HCT116 (cell line): ENCODE data around the gene MAP1LC3C. TPM values are rescaled to one million over a fixed set of nuclear protein-coding genes. Genes with fewer than 3 reads are reported as not detected.

Experiments used
- ATAC-seq: fragments of 200-7000 bp; cut with Tn5 transposase; 2 replicates; pipeline ENCODE4 v1.9.1; 2020; ENCODE audit warnings: mild to moderate bottlenecking, moderate library complexity
- BruUV-seq: library from RNA; stranded (reverse); fragments of 400-500 nt; replicated peaks from 2 replicates; lab custom pipeline; 2021; lab: Mats Ljungman, UMichigan
- CTCF ChIA-PET: fragments of 300-600 bp; sonication (Branson Sonifier 250); formaldehyde crosslinking; loops from one replicate; lab custom pipeline; 2021; ENCODE audit warnings: antibody characterized with exemption; lab: Charles Lee
- POLR2A ChIA-PET: fragments of 300-600, 350-600 bp; sonication (Branson Sonifier 250); formaldehyde crosslinking; loops from one replicate; lab custom pipeline; 2021; ENCODE audit warnings: antibody characterized with exemption; lab: Charles Lee
- RAD21 ChIA-PET, 2 experiments: fragments of 300-600 bp; sonication (Branson Sonifier 250); formaldehyde crosslinking; loops; one replicate each; lab custom pipeline; 2023; ENCODE audit warnings: low total read pairs in 2 of 2; ENCODE audit not compliant: uncharacterized antibody in 2 of 2, unreplicated experiment in 2 of 2, low non-redundant PET in 1 of 2; lab: Charles Lee
- DNase-seq: peaks from one replicate; pipeline ENCODE4 v3.0.0-alpha.2; 2010; ENCODE audit warnings: low read depth, low spot score
- H2AFZ ChIP-seq: fragments of 200-600 bp; shearing (Covaris generic), sonication (generic); 2 replicates; pipeline ENCODE4 v1.6.1; 2017; ENCODE audit warnings: low read depth, mixed run types, mixed read lengths, antibody characterized with exemption, low read length; ENCODE audit not compliant: poor library complexity, severe bottlenecking
- H3K27ac ChIP-seq: 2 replicates; pipeline ENCODE4 v1.5.1; 2012; ENCODE audit warnings: low read depth, low read length
- H3K27me3 ChIP-seq: fragments of 200-600 bp; sonication (generic); 2 replicates; pipeline ENCODE4 v1.6.1; 2016; ENCODE audit warnings: mixed run types, low read length, mixed read lengths; ENCODE audit not compliant: insufficient read depth
- H3K36me3 ChIP-seq, 2 experiments: fragments of 200-500 bp in 1 of 2; fragments of 200-600 bp in 1 of 2; sonication (Bioruptor generic) in 1 of 2; sonication (generic) in 1 of 2; 2 replicates each; pipeline versions ENCODE4 v1.5.1 to v1.6.1; 2014 to 2016; ENCODE audit warnings: low read length in 2 of 2, inconsistent platforms in 1 of 2, mixed read lengths in 1 of 2, mixed run types in 1 of 2; ENCODE audit not compliant: insufficient read depth in 2 of 2, control insufficient read depth in 1 of 2
- H3K4me1 ChIP-seq, 2 experiments: fragments of 200-600 bp in 1 of 2; sonication (generic) in 1 of 2; 2 replicates each; pipeline versions ENCODE4 v1.5.1 to v1.6.1; 2012 to 2017; ENCODE audit warnings: low read length in 2 of 2, inconsistent platforms in 1 of 2, mild to moderate bottlenecking in 1 of 2, mixed read lengths in 1 of 2, mixed run types in 1 of 2, moderate library complexity in 1 of 2; ENCODE audit not compliant: insufficient read depth in 2 of 2, control insufficient read depth in 1 of 2
- H3K4me2 ChIP-seq: fragments of 200-600 bp; sonication (generic); 2 replicates; pipeline ENCODE4 v1.6.1; 2017; ENCODE audit warnings: mixed run types, low read length, mixed read lengths
- H3K4me3 ChIP-seq, 2 experiments: fragments of 200-600 bp in 1 of 2; sonication (generic) in 1 of 2; replicated peaks in 1 of 2; 2 replicates each; pipeline ENCODE4 v1.5.1; 2011 to 2016; ENCODE audit warnings: low read length in 2 of 2, control low read depth in 1 of 2, low read depth in 1 of 2, mild to moderate bottlenecking in 1 of 2, mixed read lengths in 1 of 2, mixed run types in 1 of 2
- H3K79me2 ChIP-seq: fragments of 200-600 bp; sonication (generic); 2 replicates; pipeline ENCODE4 v1.6.1; 2017; ENCODE audit warnings: mild to moderate bottlenecking, mixed run types, low read length, moderate library complexity, mixed read lengths; ENCODE audit not compliant: insufficient read depth
- H3K9ac ChIP-seq: fragments of 200-600 bp; sonication (generic); 2 replicates; pipeline ENCODE4 v1.6.1; 2016; ENCODE audit warnings: low read length, mixed read lengths
- H3K9me2 ChIP-seq: fragments of 200-600 bp; sonication (generic), shearing (Covaris generic); 2 replicates; pipeline ENCODE4 v1.6.1; 2017; ENCODE audit warnings: mixed run types, mild to moderate bottlenecking, moderate library complexity; ENCODE audit not compliant: insufficient read depth
- H3K9me3 ChIP-seq, 2 experiments: fragments of 200-500 bp in 1 of 2; fragments of 200-600 bp in 1 of 2; sonication (Bioruptor generic) in 1 of 2; sonication (generic) in 1 of 2; 2 replicates each; pipeline ENCODE4 v1.6.1; 2014 to 2017; ENCODE audit warnings: low read length in 2 of 2, mixed read lengths in 2 of 2, inconsistent platforms in 1 of 2, low read depth in 1 of 2, mild to moderate bottlenecking in 1 of 2, mixed run types in 1 of 2, moderate library complexity in 1 of 2; ENCODE audit not compliant: control insufficient read depth in 1 of 2, insufficient read depth in 1 of 2
- H4K20me1 ChIP-seq: fragments of 200-600 bp; sonication (generic), shearing (Covaris generic); 2 replicates; pipeline ENCODE4 v1.6.1; 2017; ENCODE audit warnings: mixed run types, mild to moderate bottlenecking, moderate library complexity; ENCODE audit not compliant: insufficient read depth
- CBX3 ChIP-seq: IDR thresholded peaks from 2 replicates; pipeline ENCODE4 v1.6.1; 2012; ENCODE audit warnings: low read depth
- CEBPB ChIP-seq: IDR thresholded peaks from 2 replicates; pipeline ENCODE4 v1.6.1; 2012; ENCODE audit warnings: low read depth
- EGR1 ChIP-seq: IDR thresholded peaks from 2 replicates; pipeline ENCODE4 v1.6.1; 2012; ENCODE audit warnings: low read depth
- ELF1 ChIP-seq: IDR thresholded peaks from 2 replicates; pipeline ENCODE4 v1.6.1; 2012; ENCODE audit warnings: low read depth, borderline replicate concordance
- EZH2 ChIP-seq: fragments of 200-600 bp; sonication (generic); IDR thresholded peaks from 2 replicates; pipeline ENCODE4 v1.6.1; 2017; ENCODE audit warnings: antibody characterized with exemption, mixed run types
- EZH2phosphoT487 ChIP-seq: fragments of 200-600 bp; IDR thresholded peaks from 2 replicates; pipeline ENCODE4 v1.6.1; 2018; ENCODE audit warnings: antibody characterized with exemption, borderline replicate concordance
- FOSL1 ChIP-seq: IDR thresholded peaks from 2 replicates; pipeline ENCODE4 v1.6.1; 2012; ENCODE audit warnings: low read depth
- POLR2A ChIP-seq: IDR thresholded peaks from 2 replicates; pipeline ENCODE4 v1.7.0; 2011; ENCODE audit warnings: borderline replicate concordance; ENCODE audit not compliant: insufficient read depth, insufficient read length; ENCODE audit errors: extremely low read depth
- RAD21 ChIP-seq: IDR thresholded peaks from 2 replicates; pipeline ENCODE4 v1.6.1; 2012; ENCODE audit warnings: low read depth, mild to moderate bottlenecking
- SIN3A ChIP-seq: IDR thresholded peaks from 2 replicates; pipeline ENCODE4 v1.6.1; 2012; ENCODE audit warnings: low read depth
- SP1 ChIP-seq: IDR thresholded peaks from 2 replicates; pipeline ENCODE4 v1.6.1; 2012; ENCODE audit warnings: low read depth
- SRF ChIP-seq: IDR thresholded peaks from 2 replicates; pipeline ENCODE4 v1.6.1; 2012; ENCODE audit warnings: low read depth
- TCF7L2 ChIP-seq: IDR thresholded peaks from 2 replicates; pipeline ENCODE4 v1.7.0; 2011; ENCODE audit warnings: borderline replicate concordance, inconsistent platforms; ENCODE audit not compliant: insufficient read depth, insufficient read length; ENCODE audit errors: extremely low read depth
- YY1 ChIP-seq: IDR thresholded peaks from 2 replicates; pipeline ENCODE4 v1.6.1; 2011; ENCODE audit warnings: low read length, low read depth, moderate library complexity, mild to moderate bottlenecking; ENCODE audit not compliant: insufficient replicate concordance; ENCODE audit errors: extremely low read depth
- ZFX ChIP-seq: fragments of 450-650 bp; IDR thresholded peaks from 2 replicates; pipeline ENCODE4 v1.6.1; 2017
- ZNF274 ChIP-seq: fragments of 200-500 bp; sonication (Bioruptor generic); IDR thresholded peaks from 2 replicates; pipeline ENCODE4 v1.6.1; 2014; ENCODE audit warnings: mild to moderate bottlenecking, low read depth, low read length, inconsistent platforms
- intact Hi-C: fragments of 100-400 bp; cut with micrococcal nuclease; formaldehyde crosslinking; loops from 2 replicates; pipeline ENCODE4 v1.10.0; 2022
- total RNA-seq: library from RNA; stranded (reverse); gene quantifications from one replicate; pipeline ENCODE4 v1.2.1, GENCODE V29; 2021; ENCODE audit not compliant: unreplicated experiment
- TF ChIP-seq, protein P1 (sequence below), 3 experiments: fragments of 200-600 bp in 1 of 3; sonication (generic) in 1 of 3; IDR thresholded peaks in 2 of 3; conservative IDR thresholded peaks in 1 of 3; 2 replicates each; pipeline ENCODE4 v1.5.1; 2012 to 2017; ENCODE audit warnings: low read depth in 2 of 3, low read length in 2 of 3, antibody characterized with exemption in 1 of 3, borderline replicate concordance in 1 of 3, control low read depth in 1 of 3, mild to moderate bottlenecking in 1 of 3, mixed read lengths in 1 of 3, mixed run types in 1 of 3, moderate library complexity in 1 of 3; ENCODE audit not compliant: insufficient read depth in 1 of 3
- TF ChIP-seq, protein P2 (sequence below): IDR thresholded peaks from 2 replicates; pipeline ENCODE4 v1.6.1; 2011; ENCODE audit warnings: mild to moderate bottlenecking, low read length, moderate library complexity; ENCODE audit not compliant: insufficient replicate concordance; ENCODE audit errors: extremely low read depth
- TF ChIP-seq, protein P3 (sequence below): IDR thresholded peaks from 2 replicates; pipeline ENCODE4 v1.6.1; 2012

Gene MAP1LC3C
- total RNA-seq, 1 experiment from 2014 or later: not detected

DNA sequence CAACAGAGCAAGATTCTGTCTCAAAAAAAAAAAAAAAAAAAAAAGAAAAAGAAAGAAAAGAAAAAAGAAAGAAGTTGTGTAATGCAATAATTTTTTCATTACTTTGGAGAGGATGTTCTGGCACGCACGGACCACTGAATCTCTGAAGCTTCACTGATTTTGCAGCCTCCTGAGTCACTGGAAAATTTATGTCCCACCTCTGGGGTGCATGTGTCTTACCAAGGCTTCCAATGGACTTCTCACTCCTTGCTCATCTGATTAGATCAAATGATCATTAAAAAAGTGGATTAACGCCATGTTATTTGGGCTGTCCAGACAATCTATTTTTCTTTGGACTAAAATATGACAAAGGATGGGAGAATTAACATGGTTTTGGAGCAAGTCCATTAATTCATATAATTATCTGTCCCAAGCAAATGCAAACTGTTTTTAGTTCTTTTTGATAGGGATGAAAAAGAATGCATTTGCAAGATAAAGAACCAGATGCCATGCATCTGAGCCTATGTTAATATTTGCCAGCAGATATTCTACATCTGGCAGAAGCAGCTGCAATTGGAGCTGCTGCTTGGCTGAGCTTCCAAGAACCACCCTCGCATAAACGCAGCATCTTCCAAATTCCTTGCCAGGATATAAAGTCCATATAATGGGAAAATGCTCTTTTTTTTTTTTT is 10.1 kb upstream of the MAP1LC3C start:
- Histone ChIP-seq H2AFZ (no peak overlapping the region), H3K9ac (no peak overlapping the region), H3K36me3 (no peaks in the 10 kb centered on the region), H3K9me2 (no peaks in the 10 kb centered on the region), H3K27ac (no peak overlapping the region), H3K4me2 (no peak overlapping the region), H3K79me2 (no peaks in the 10 kb centered on the region), H3K4me1 (peaks cover 6 to 13% of the 10 kb centered on the region in 2 experiments)
- POLR2A ChIA-PET: no interaction called here
- ATAC-seq (no peak), DNase-seq (no peak)
- BruUV-seq: no TSS peak
- TF ChIP-seq EZH2 (no peak), CBX3 (no peak), YY1 (no peak), ZFX (no peak), RAD21 (no peak), SIN3A (no peak), EZH2phosphoT487 (no peak), POLR2A (no peak), CEBPB (no peak), TCF7L2 (no peak), ZNF274 (no peak), EGR1 (no peak), SRF (no peak), ELF1 (no peak), SP1 (no peak), FOSL1 (no peak)
- TF ChIP-seq, protein P1, sequence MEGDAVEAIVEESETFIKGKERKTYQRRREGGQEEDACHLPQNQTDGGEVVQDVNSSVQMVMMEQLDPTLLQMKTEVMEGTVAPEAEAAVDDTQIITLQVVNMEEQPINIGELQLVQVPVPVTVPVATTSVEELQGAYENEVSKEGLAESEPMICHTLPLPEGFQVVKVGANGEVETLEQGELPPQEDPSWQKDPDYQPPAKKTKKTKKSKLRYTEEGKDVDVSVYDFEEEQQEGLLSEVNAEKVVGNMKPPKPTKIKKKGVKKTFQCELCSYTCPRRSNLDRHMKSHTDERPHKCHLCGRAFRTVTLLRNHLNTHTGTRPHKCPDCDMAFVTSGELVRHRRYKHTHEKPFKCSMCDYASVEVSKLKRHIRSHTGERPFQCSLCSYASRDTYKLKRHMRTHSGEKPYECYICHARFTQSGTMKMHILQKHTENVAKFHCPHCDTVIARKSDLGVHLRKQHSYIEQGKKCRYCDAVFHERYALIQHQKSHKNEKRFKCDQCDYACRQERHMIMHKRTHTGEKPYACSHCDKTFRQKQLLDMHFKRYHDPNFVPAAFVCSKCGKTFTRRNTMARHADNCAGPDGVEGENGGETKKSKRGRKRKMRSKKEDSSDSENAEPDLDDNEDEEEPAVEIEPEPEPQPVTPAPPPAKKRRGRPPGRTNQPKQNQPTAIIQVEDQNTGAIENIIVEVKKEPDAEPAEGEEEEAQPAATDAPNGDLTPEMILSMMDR (IDR thresholded peaks at IDR 0.05 in 2 of 3, conservative IDR thresholded peaks at IDR 0.05 in 1 of 3; ENCODE audit: borderline replicate concordance in 1 of 3, insufficient read depth in 1 of 3, low read depth in 2 of 3, low read length in 2 of 3): no peak
- TF ChIP-seq, protein P2, sequence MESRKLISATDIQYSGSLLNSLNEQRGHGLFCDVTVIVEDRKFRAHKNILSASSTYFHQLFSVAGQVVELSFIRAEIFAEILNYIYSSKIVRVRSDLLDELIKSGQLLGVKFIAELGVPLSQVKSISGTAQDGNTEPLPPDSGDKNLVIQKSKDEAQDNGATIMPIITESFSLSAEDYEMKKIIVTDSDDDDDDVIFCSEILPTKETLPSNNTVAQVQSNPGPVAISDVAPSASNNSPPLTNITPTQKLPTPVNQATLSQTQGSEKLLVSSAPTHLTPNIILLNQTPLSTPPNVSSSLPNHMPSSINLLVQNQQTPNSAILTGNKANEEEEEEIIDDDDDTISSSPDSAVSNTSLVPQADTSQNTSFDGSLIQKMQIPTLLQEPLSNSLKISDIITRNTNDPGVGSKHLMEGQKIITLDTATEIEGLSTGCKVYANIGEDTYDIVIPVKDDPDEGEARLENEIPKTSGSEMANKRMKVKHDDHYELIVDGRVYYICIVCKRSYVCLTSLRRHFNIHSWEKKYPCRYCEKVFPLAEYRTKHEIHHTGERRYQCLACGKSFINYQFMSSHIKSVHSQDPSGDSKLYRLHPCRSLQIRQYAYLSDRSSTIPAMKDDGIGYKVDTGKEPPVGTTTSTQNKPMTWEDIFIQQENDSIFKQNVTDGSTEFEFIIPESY: no peak
- TF ChIP-seq, protein P3, sequence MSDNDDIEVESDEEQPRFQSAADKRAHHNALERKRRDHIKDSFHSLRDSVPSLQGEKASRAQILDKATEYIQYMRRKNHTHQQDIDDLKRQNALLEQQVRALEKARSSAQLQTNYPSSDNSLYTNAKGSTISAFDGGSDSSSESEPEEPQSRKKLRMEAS: no peak
- TF ChIP-seq, all 23 proteins: peak for 0
- RAD21 ChIA-PET: no interaction called here
- Histone ChIP-seq H3K4me3 (no peak overlapping the region), H3K9me3 (no peaks in the 10 kb centered on the region), H3K27me3 (no peaks in the 10 kb centered on the region), H4K20me1 (no peaks in the 10 kb centered on the region)
- intact Hi-C loops: no loop called here
- CTCF ChIA-PET: interaction anchor here (2.6 kb wide), 1 partner anchor 11 kb away, joined by 15 read pairs; the partner anchor contains the start of gene MAP1LC3C
